GM19035 (cell line): ENCODE measurements around the gene PIH1D2.
"Not testable (repeated sequence)": the region's sequence is repeated elsewhere in the genome, so short reads cannot be mapped to it uniquely, and the experiment has no call there.

Experiments
- ATAC-seq: cut with Tn5 transposase; IDR thresholded peaks from one replicate; pipeline ENCODE4 v1.9.1; 2021; ENCODE audit not compliant: unreplicated experiment

PIH1D2 gene, protein sequence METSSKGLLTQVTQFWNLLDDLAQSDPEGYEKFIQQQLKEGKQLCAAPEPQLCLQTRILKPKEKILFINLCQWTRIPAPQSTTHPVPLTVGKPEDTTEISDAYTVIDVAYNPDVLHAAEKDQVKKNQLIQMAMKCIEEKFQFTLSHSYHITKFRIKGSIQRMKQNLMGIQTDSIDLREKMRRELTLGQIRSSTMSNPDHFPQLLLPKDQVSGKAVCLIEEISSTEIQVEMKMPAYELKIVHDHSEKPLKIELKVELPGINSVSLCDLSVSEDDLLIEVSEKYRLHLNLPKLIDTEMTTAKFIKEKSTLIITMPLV

DNA sequence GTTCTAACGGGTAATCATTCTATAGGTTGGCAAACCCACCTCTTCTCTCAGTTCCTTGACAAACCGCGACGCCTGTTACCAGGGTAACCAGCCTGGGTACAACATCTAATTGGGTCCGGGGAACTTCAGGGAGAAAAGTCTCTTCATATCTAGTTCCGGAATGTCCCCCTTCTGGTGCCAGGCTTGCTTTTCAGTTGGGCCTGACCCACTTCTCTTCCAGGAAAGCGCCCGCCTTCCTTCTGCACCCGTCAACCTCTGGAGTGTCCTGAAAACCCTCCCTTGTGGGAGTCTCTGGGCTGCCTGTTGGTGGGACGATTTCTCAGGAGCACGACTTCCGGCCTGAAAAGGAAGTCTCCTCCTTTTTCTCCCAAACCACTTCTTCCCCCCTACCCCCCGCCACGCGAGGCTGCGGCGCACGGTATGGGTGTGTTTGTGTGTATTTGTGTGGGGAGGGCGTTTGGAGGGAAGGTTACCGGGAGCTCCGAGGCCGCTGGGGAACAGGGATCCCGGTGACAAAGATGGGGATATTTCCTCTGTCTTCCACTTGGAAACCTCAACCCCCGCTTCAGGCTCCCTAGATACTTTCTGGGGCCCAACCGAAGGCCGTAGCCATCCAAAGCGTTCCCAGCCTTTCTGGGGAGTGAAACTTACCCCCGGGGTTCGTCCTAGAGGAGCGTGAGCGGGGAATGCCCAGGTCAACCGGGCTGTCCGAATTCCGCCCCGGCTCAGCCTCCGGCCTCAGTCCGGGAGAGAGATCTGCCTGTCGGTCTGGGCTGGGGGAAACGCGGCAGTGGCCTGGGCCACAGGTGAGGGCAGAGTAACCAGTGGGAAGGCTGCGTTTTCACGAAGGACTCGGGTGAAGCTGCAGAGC, at the start of gene PIH1D2, which contains the start of gene NKAPD1:
PIH1D2 (minus strand) TSS at position 77 of the 871 bp plus-strand sequence. CDS start 843 bp downstream, outside the sequence.
NKAPD1 (plus strand) TSS at position 359 of the 871 bp plus-strand sequence. CDS start 1,276 bp downstream, outside the sequence.
- peak; percentile 91 for ATAC-seq

DNA sequence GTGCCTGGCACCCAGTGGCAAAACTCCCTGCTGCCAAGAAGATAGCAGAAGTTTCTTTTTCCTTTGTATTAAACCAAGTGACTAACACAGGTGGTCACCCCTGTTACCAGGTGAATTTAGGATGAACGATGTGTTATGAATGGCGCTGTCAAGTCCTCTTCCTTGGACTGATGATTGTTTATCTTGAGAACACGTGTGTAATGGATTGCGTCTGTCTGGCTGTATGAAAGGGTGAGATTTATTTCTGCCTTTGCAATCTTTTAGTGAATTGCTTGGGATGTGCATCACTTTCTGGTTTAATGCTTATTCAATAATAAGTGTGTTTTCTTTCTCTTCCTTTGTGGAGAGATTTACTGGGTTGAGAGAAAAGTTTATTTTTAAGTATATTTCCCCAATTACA, 49.3 kb upstream of the PIH1D2 start:
- no peak for ATAC-seq

DNA sequence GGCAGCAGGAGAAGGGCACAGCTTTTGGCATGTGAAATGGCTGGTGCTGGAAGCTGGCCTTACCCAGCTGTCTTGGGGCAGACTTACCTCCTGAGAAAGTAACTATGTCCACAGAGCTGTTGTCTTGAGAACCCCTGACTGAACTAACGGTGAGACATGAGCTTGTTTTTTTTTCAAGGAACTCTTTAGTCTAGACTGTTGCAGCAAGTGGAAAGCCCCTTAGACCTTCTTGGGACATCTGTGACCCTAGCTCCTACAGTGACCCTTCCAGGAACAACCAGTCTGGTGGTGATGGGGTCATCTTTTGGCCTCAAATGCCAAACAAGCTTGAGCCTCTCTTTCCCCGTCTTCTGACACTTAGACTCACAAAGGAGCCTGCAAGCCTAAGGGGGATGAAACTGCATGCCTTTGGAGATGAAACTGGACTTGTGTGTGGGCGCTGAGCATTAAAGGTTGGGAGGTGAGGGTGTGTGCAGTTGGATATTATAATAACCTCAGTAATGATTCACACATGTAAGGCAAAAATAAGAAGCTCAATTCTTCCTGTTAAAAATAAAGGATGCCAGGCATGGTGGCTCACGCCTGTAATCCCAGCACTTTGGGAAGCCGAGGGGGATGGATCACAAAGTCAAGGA, 48.3 kb upstream of the PIH1D2 start:
- no peak for ATAC-seq

DNA sequence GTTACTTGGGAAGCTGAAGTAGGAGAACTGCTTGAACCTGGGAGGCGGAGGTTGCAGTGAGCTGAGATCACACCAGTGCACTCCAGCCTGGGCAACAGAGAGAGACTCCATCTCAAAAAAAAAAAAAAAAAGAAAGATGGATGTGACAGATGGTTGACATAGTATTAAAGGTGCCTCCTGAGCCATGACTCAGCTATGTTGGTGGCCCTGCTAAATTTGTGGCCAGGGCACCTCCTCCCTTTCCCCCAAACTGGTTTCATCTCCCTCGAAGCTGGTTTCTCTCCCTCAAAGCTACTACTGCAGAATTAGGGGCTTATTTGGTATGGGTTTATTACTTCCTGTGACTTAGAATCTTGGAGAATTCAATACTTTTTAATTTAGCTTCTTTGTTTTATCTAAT, 44.4 kb upstream of the PIH1D2 start:
- no peak for ATAC-seq

DNA sequence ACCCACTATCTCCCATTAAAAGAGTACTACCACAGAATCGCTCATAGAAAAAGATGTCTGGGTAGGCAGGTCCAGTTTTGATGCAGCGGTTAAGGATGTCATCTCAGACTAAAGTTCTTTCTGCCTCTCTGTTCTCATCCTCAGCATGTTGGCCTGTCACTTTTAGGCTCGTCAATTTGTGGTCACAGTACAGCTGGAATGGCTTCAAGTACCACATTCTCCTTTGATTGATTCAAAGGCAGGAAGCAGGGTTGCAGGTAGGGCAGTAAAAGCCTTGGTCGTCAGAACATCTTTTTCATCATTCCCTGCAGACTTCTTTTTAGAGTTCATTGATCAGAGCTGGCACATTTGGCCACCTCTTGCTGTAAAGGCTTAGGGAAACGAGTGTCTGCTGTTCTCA, 41.6 kb upstream of the PIH1D2 start:
- ATAC-seq = no peak

DNA sequence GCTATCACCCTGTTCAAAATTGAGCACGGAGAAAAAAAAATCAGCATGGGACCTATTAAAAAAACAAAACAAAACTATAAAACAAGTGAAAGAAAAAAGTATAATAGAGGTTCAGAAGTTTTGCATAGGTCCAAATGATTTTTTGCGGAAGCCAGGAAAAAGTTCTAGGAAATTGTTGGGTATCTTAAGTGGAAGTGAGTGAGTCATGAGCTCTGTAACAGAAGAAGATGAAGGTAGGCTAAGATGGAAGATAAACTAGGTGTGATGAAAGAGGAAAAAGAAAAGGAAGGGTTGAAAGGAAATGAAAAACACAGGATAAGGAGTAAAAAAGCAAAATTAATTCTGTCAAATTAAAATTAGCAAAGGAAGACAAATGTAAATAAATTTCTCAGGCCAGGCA, 40.6 kb upstream of the PIH1D2 start:
- ATAC-seq = no peak

DNA sequence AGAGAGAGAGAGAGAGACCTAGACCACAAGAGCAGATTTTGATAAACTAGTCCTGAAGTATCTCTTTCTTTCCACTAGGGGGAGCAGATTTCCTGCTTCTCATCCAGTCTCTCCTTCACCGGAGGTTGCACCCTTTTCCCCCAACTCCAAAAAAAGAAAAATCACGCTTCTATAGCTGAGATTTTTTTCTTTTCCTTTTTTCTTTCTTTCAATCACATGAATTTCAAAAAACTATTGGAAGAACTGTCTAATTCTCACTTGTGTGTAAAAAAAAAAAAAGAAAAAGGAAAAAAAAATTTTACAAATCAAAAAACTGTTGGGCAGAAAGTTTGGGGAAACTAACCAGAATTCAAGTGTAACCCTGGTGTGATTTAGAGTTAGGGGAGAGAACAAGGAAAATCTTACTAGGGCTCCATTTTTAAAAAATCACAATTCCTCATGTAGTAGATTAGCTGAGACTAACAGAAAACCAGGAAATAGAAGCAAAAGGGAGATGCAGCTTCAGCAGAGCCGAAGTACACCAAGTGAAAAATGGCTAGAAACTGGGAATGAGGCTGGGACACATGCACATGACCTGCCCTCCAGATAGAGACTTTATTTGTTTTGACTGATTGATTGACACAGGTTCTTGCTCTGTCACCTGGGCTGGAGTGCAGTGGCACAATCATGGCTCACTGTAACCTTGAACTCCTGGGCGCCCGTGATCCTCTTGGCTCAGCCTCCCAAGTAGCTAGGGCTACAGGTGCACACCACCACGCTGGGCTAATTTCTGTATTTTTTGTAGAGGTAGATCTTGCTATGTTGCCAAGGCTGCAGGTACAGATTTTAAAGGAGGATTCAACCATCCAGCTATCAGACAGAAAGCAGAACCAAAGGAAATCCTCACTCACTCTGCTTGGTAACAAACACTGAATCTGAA, 40.0 kb upstream of the PIH1D2 start:
- no peak for ATAC-seq

DNA sequence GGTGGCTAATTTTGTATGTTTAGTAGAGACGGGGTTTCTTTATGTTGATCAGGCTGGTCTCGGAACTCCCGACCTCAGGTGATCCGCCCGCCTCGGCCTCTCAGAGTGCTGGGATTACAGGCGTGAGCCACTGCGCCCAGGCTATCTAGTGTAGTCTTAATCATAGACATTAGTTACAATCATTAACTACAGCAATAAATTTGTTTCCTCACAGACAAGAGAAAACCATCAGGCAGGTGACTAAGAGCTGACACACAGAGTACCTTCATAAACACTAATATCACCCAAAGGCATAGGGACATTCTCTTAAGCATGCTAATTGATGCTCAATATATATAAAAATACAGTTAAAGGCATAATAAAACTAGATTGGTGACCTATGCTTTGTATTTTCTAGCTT, 32.3 kb upstream of the PIH1D2 start:
- no peak for ATAC-seq

DNA sequence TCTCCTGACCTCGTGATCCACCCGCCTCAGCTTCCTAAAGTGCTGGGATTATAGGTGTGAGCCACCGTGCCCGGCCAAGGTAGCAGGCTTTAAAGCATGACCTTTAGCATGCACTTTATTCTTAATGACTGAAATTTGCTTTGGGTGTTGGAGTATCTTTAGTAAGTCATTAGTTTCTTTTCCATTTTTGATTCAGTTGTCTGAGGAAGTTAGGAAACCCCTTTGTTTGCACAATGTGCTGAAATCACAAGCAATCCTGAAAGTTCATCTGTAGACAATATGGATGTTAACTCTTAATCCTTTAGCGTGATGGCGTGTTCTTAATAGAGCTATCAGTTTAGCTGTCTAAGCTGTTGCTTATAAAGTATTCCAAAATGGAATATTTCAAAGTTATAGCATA, 29.6 kb upstream of the PIH1D2 start:
- ATAC-seq = no peak

DNA sequence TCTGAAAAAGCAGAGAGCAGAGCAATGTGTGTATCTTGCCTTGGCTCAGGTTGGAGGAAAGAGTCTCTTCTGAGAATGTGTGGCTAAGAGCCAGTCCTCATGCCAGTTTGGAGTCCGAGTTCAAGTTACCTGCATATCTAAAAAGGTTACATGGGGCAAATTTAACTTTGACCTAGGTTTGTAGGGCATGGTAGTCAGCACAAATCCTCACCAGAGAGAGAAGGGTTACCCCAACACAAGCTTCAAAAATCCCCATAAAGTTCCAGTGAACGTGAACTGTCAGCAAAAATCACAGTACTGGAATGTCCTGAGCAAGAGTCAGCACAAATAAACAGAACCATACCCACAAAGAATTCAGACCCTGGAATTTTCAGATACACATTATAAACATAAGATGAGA, 26.6 kb upstream of the PIH1D2 start:
- no peak for ATAC-seq

DNA sequence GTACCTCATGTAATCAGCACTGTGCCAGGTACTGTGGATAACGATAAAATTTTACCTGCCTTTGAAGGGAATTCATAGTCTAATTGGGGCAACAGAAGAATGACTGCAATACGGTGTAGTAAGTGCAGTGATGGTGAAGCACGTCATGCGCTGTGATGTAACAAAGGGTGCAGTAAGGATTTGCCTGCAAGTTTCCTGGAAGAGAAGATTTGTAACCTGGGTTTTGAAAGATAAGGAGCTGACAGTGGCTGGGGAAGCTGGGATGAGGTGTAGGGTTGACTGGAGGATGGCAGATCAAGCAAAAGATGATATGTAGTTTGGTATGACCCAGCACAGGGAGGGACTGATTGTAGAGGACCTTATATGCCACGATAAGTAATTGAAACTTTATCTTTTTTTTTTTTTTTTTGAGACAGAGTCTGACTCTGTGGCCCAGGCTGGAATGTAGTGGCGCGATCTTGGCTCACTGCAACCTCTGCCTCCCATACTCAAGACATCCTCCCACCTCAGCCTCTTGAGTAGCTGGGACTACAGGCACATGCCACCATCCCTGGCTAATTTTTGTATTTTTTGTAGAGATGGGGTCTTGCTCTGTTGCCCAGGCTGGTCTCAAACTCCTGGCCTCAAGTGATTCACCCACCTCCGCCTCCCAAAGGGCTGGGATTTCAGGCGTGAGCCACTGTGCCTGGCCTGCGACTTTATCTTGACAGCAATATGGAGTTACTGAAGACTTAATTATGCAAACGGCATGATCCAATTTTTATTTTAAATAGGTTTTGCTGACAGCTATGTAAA, 24.1 kb upstream of the PIH1D2 start:
- ATAC-seq = no peak

DNA sequence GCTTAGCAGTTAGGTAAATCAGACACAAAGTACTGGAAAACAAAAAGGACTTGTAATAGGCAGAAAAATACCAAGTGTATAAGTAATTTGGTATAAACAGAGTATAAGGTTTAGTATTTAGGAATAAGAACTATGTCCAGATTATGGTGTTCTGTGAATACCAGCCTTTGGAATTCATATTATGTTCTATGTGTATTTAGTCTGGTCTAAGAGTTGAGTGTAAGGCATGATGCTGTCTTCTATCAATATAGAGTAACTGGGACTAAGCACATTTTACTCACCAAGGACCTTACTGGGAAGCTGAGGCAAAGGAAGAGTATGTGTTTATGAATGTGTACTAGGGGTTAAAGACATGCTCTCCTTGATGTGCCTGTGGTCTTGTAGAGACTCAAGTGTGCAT, 22.4 kb upstream of the PIH1D2 start:
- ATAC-seq = no peak

DNA sequence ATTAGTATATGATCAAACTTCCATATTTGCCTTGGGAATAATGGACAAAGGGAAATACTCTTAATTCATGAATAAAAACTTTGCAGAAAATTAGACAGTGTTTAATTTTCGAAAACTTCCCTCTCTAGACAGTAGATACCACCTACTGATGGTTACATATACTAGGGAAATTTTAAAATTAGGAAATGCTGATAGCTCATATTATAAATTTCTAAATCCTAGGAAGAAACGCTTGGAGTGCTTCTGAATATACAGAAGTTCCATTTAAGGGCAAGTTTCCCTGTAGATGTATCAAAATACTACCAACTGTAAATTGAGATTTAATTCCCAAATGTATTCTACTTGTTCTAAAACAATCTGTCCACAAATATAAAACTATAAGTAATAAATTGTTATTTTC, 21.5 kb upstream of the PIH1D2 start:
- ATAC-seq = not testable (repeated sequence)

DNA sequence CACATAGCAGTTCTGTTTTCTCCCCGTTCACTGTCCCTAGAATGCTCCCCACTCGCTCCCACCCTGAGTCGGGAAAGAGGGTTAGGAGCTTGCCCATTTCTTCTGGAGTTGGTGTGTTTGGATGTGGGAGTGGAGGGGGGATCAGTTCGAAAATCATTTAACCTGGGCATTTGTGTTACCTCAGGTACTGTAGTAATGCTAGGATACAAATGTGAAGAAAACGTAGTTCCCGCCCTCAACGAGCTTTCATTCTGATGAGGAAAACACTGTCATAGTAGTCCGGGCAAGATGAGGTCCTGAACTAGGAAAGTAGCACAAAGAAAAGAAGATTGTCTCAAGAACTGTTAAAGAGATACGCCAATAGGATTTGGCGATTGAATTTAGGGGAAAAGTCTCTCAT, 13.4 kb upstream of the PIH1D2 start:
- no peak for ATAC-seq

DNA sequence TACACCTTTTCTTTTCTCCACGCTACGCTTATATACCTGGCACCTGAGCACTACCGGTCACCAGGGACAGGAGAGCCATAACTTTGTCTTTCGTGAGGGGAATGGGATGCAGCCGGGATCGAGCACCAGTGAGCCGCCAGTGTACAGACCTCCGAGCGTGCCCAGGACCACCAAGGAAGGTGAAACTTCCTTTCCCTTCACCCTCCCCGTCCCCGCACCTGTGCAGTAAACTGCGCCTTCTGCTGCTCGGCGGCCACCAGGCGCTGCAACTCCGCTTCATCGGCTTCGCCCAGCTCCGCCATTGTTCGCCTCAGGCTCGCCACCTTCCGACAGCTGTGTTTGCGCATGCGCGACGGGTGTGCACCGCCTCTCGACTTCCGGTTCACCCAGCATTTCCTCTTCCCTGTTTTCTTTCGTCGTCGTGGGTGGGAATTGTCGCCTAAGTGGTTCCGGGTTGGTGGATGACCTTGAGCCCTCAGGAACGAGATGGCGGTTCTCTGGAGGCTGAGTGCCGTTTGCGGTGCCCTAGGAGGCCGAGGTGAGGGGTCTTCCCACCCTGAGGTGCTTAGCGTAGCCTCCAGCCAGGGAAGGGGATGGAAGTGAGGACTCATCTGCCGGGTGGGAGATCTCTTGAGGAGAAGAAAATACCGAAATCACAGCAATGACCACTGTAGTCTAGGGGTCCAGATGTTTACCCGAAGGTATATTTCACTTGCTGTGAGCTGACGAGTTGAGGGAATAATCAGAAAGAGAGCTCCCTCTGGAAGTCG, 12.8 kb upstream of the PIH1D2 start, which contains the start of the genes SDHD and TIMM8B:
SDHD (plus strand) TSS at position 452 of the 770 bp plus-strand sequence; CDS start at position 487, 35 bp downstream.
TIMM8B (minus strand) TSS at position 335 of the 770 bp plus-strand sequence; CDS start at position 302, 33 bp downstream.
- ATAC-seq = peak; percentile 93

DNA sequence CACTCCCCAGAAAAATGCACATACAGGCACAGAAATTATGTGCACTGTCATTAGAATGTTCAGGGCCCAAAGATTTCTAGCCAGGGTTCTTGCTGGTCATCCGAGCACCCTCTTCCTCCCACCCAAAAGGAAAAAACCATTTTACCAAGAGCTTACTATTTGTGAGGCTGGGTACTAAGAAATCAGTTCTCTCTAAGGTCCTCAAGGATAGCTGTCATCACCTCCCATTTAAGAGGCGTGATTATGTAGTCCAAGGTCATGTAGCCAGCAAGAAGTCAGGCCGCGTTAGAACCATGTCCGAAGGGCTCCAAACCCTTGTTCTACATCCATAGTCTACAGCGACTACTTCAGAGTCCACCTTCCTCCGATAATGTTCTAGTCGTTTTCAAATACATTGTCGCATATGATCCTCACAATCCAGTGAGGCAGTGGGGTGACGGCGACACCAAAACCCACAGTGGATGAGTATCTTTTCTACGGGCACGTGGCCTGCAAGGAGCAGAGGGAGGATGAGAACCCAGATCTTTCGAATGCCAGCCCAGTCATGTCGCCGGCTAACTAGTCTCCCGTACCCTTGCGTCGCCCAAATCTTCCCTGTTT, 12.1 kb upstream of the PIH1D2 start:
- peak; percentile 42 for ATAC-seq

DNA sequence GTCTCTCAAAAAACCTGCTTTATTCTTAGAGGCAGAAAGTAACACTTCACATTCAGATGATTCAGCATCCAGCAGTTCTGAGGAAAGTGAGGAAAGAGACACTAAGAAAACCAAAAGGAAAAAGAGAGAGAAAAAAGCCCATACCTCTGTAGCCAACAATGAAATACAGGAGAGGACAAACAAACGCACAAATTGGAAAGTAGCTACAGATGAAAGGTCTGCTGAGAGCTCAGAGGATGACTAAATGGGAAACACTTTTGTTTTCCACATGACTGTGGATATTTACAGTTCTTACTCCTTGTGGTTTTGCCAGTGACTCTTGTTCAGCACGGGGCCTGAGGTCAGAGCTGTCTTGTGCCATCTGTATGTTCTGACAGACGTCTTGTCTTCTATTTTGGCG, 8.9 kb upstream of the PIH1D2 start:
- ATAC-seq = no peak

DNA sequence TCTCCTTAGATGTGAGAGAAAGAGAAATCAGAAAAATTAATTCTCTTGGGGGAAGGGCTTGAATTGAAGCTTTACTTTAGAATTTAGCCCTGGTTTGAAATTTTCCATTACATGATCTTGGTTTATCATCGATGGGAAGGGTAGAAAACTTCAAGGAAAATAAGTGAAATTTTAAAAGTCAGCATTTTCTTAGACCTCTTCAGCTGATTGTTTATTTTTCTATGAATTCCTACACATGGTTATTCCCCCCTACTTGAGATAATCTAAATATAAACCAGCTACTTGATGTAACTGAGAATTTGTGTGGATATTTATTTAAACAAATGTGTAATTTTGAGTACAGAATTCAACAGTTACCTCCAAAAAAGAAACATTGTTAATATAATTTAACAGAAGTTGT, 10.9 kb downstream of the PIH1D2 start:
- no peak for ATAC-seq
